ENCODE measurements around the gene PHLDB3. TPM values are rescaled to one million over a fixed set of nuclear protein-coding genes. Genes with fewer than 3 reads are reported as not detected.

Gene PHLDB3
- total RNA-seq, 1 experiment from 2014 or later, result 8.5 TPM

DNA sequence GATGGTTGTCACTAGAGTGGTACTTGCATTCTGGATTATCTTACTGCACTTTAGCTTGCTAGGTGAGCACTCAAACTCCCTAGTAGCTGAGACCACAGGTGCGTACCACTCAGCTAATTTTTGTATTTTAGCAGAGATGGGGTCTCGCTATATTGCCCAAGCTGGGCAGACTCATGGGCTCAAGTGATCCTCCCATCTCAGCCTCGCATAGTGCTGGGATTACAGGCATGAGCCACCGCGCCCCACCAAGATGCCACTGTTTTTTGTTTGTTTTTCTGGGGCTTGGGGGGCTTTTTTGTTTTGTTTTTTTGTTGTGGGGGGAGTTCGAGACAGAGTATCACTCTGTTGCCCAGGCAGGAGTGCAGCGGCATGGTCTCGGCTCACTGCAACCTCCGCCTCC is 56.9 kb downstream of the PHLDB3 start:
- Histone ChIP-seq H4K5ac (ENCODE audit: insufficient read length, low read depth, low read length) (no peak overlapping the region), H3K79me2 (ENCODE audit: insufficient read depth, low read length) (no peaks in the 10 kb centered on the region), H3K27me3 (ENCODE audit: insufficient read depth, low read length) (no peaks in the 10 kb centered on the region), H3K23ac (ENCODE audit: insufficient read length, low read depth, low read length) (no peak overlapping the region), H2AFZ (ENCODE audit: low read length) (no peak overlapping the region), H4K8ac (replicated peaks; ENCODE audit: insufficient read length, low read depth, low read length) (no peak overlapping the region), H2BK15ac (ENCODE audit: low read depth, low read length) (no peak overlapping the region), H3K14ac (ENCODE audit: insufficient read depth, low read length) (no peak overlapping the region), H3K23me2 (ENCODE audit: insufficient read length, low read depth, low read length, poor library complexity, severe bottlenecking) (no peaks in the 10 kb centered on the region), H3K9me3 (ENCODE audit: control insufficient read depth, low read depth, low read length) (no peaks in the 10 kb centered on the region), H3T11ph (ENCODE audit: low read length) (no peak overlapping the region), H3K9ac (ENCODE audit: extremely low read depth, insufficient read length, low read length) (no peak overlapping the region), H2BK12ac (ENCODE audit: insufficient read length, low read depth, low read length) (no peak overlapping the region), H4K91ac (ENCODE audit: insufficient read length, low read depth, low read length) (no peak overlapping the region), H3K4me2 (ENCODE audit: insufficient read depth, insufficient read length, low read length) (no peak overlapping the region), H2BK20ac (ENCODE audit: low read depth, low read length, poor library complexity, severe bottlenecking) (no peak overlapping the region), H3K18ac (ENCODE audit: insufficient read length, low read depth, low read length) (no peak overlapping the region), H3K4me1 (ENCODE audit: insufficient read depth, low read length) (no peaks in the 10 kb centered on the region), H3K79me1 (ENCODE audit: insufficient read depth, low read depth, low read length, poor library complexity, severe bottlenecking) (no peaks in the 10 kb centered on the region), H2BK120ac (ENCODE audit: low read depth, low read length, poor library complexity, severe bottlenecking) (no peak overlapping the region), H3K56ac (ENCODE audit: insufficient read length, low read depth, low read length) (no peak overlapping the region), H2BK5ac (ENCODE audit: insufficient read length, low read length) (no peak overlapping the region), H2AK5ac (ENCODE audit: insufficient read length, low read length) (no peak overlapping the region), H3K4ac (ENCODE audit: low read depth, low read length) (no peak overlapping the region), H4K20me1 (ENCODE audit: control insufficient read depth, insufficient read depth, insufficient read length) (no peaks in the 10 kb centered on the region), H3K27ac (ENCODE audit: insufficient read length, low read depth, low read length) (no peak overlapping the region)
- DNase-seq, result no peak
- TF ChIP-seq, protein P1, sequence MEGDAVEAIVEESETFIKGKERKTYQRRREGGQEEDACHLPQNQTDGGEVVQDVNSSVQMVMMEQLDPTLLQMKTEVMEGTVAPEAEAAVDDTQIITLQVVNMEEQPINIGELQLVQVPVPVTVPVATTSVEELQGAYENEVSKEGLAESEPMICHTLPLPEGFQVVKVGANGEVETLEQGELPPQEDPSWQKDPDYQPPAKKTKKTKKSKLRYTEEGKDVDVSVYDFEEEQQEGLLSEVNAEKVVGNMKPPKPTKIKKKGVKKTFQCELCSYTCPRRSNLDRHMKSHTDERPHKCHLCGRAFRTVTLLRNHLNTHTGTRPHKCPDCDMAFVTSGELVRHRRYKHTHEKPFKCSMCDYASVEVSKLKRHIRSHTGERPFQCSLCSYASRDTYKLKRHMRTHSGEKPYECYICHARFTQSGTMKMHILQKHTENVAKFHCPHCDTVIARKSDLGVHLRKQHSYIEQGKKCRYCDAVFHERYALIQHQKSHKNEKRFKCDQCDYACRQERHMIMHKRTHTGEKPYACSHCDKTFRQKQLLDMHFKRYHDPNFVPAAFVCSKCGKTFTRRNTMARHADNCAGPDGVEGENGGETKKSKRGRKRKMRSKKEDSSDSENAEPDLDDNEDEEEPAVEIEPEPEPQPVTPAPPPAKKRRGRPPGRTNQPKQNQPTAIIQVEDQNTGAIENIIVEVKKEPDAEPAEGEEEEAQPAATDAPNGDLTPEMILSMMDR (conservative IDR thresholded peaks at IDR 0.05), result no peak
- Mint-ChIP-seq H3K9me3 (peaks cover 7 to 16% of the 10 kb centered on the region in 2 experiments), H3K36me3 (ENCODE audit: insufficient read depth in 1 of 3, low read depth in 3 of 3) (no peaks in the 10 kb centered on the region; a peak in 1 of 7 replicates), H3K27ac (no peak overlapping the region), H3K4me3 (no peak overlapping the region), H3K27me3 (ENCODE audit: low read depth) (peaks cover 25% of the 10 kb centered on the region), H3K4me1 (peaks cover 3% of the 10 kb centered on the region in 2 experiments; a peak in 3 of 4 replicates)
- no CpG with 5 or more reads among the region's 9 CpGs for WGBS (ENCODE audit: extremely low coverage, insufficient read length, low lambda C conversion rate)
